Skeletal muscle tissue (tissue), 4 donors: ENCODE measurements around the gene MOV10. TPM values are rescaled to one million over a fixed set of nuclear protein-coding genes. Genes with fewer than 3 reads are reported as not detected.

ENCODE experiments used
- H3K27ac ChIP-seq: one replicate; pipeline ENCODE4 v1.7.0; 2013; ENCODE audit warnings: mild to moderate bottlenecking, low read depth, low read length, inconsistent platforms
- H3K27me3 ChIP-seq, 3 donors: one replicate each; pipeline ENCODE4 v1.7.0; 2013; ENCODE audit warnings: low read length in 3 of 3; ENCODE audit not compliant: control insufficient read depth in 3 of 3, insufficient read depth in 3 of 3
- H3K36me3 ChIP-seq, 3 donors: one replicate each; pipeline ENCODE4 v1.7.0; 2013; ENCODE audit warnings: low read length in 3 of 3; ENCODE audit not compliant: control insufficient read depth in 3 of 3, insufficient read depth in 3 of 3
- H3K4me1 ChIP-seq, 3 donors: one replicate each; pipeline ENCODE4 v1.7.0; 2013; ENCODE audit warnings: low read length in 3 of 3, mild to moderate bottlenecking in 3 of 3; ENCODE audit not compliant: control insufficient read depth in 3 of 3, insufficient read depth in 3 of 3
- H3K4me3 ChIP-seq, 3 donors: one replicate each; pipeline ENCODE4 v1.7.0; 2013; ENCODE audit warnings: low read length in 3 of 3
- H3K9ac ChIP-seq, 3 donors: one replicate each; pipeline ENCODE4 v1.7.0; 2013; ENCODE audit warnings: low read length in 3 of 3, mild to moderate bottlenecking in 3 of 3, moderate library complexity in 2 of 3, low read depth in 1 of 3
- H3K9me3 ChIP-seq, 3 donors: one replicate each; pipeline ENCODE4 v1.7.0; 2013; ENCODE audit warnings: low read length in 3 of 3; ENCODE audit not compliant: control insufficient read depth in 3 of 3
- total RNA-seq: library from RNA; depleted of rRNA; stranded (reverse); fragments of >200 nt; gene quantifications from one replicate; pipeline ENCODE4 v1.2.3, GENCODE V29; 2014
- donor health status: Osteomylitis.

Gene MOV10
- total RNA-seq, 1 donor from 2014 or later = 27.7 TPM

GRCh38 chr1:112687361-112687760, 12.9 kb downstream of the MOV10 start:
- Histone ChIP-seq H3K4me3 (no peak overlapping the region), H3K27ac (no peak overlapping the region), H3K9me3 (no peaks in the 10 kb centered on the region), H3K27me3 (no peaks in the 10 kb centered on the region), H3K4me1 (peaks cover 4 to 13% (median 6%) of the 10 kb centered on the region in 3 donors), H3K36me3 (peaks cover 7 to 20% (median 10%) of the 10 kb centered on the region in 3 donors), H3K9ac (no peak overlapping the region)

- H3K4me3 ChIP-seq = no peak overlapping the region
- peak overlapping the region; percentile 51 for H3K27ac ChIP-seq
- peaks cover 10 to 26% (median 16%) of the 10 kb centered on the region in 3 donors for H3K36me3 ChIP-seq
- peak overlapping the region in 2 of 3 donors; percentile 45 to 54 for H3K9ac ChIP-seq
- peaks cover 4 to 13% (median 6%) of the 10 kb centered on the region in 3 donors for H3K4me1 ChIP-seq
- H3K9me3 ChIP-seq = no peaks in the 10 kb centered on the region
- no peaks in the 10 kb centered on the region for H3K27me3 ChIP-seq
Measured at GRCh38 chr1:112687785-112688496, 13.5 kb downstream of the MOV10 start.

- H3K9me3 ChIP-seq = no peaks in the 10 kb centered on the region
- H3K36me3 ChIP-seq = peaks cover 12 to 32% (median 22%) of the 10 kb centered on the region in 3 donors
- H3K4me1 ChIP-seq = peaks cover 4 to 13% (median 6%) of the 10 kb centered on the region in 3 donors
- H3K9ac ChIP-seq = peak overlapping the region in 2 of 3 donors; percentile 40 to 45
- H3K27me3 ChIP-seq = no peaks in the 10 kb centered on the region
- peak overlapping the region; percentile 51 for H3K27ac ChIP-seq
- H3K4me3 ChIP-seq = no peak overlapping the region
Measured at GRCh38 chr1:112688781-112689193, 14.3 kb downstream of the MOV10 start.

- H3K27ac ChIP-seq = peak overlapping the region; percentile 51
- H3K36me3 ChIP-seq = peaks cover 17 to 36% (median 24%) of the 10 kb centered on the region in 3 donors
Measured at GRCh38 chr1:112689196-112689841, 14.9 kb downstream of the MOV10 start.

GRCh38 chr1:112689842-112690237, 15.4 kb downstream of the MOV10 start:
- H3K27me3 ChIP-seq = no peaks in the 10 kb centered on the region
- peaks cover 23 to 41% (median 24%) of the 10 kb centered on the region in 3 donors for H3K36me3 ChIP-seq
- H3K4me3 ChIP-seq = no peak overlapping the region
- H3K9ac ChIP-seq = no peak overlapping the region
- no peaks in the 10 kb centered on the region for H3K9me3 ChIP-seq
- peak overlapping the region; percentile 19 for H3K27ac ChIP-seq
- H3K4me1 ChIP-seq = peaks cover 4 to 13% (median 6%) of the 10 kb centered on the region in 3 donors

More at GRCh38 chr1:112689196-112689841, 14.9 kb downstream of the MOV10 start:
- Histone ChIP-seq H3K9ac (peak overlapping the region in 1 of 3 donors; percentile 40), H3K4me3 (no peak overlapping the region), H3K4me1 (peaks cover 4 to 13% (median 6%) of the 10 kb centered on the region in 3 donors), H3K27me3 (no peaks in the 10 kb centered on the region), H3K9me3 (no peaks in the 10 kb centered on the region)

GRCh38 chr1:112692681-112693080, 18.2 kb downstream of the MOV10 start:
- H3K4me1 ChIP-seq = peaks cover 4 to 13% (median 6%) of the 10 kb centered on the region in 3 donors
- H3K4me3 ChIP-seq = no peak overlapping the region
- H3K9ac ChIP-seq = no peak overlapping the region
- no peaks in the 10 kb centered on the region for H3K9me3 ChIP-seq
- H3K27ac ChIP-seq = no peak overlapping the region
- H3K27me3 ChIP-seq = no peaks in the 10 kb centered on the region
- peaks cover 32 to 56% (median 36%) of the 10 kb centered on the region in 3 donors for H3K36me3 ChIP-seq

GRCh38 chr1:112693821-112694220, 19.4 kb downstream of the MOV10 start:
- Histone ChIP-seq H3K9ac (no peak overlapping the region), H3K27ac (no peak overlapping the region), H3K27me3 (no peaks in the 10 kb centered on the region), H3K4me3 (no peak overlapping the region), H3K9me3 (no peaks in the 10 kb centered on the region), H3K4me1 (peaks cover 8 to 11% (median 10%) of the 10 kb centered on the region in 3 donors), H3K36me3 (peaks cover 39 to 63% (median 40%) of the 10 kb centered on the region in 3 donors)

- Histone ChIP-seq H3K36me3 (peaks cover 39 to 65% (median 40%) of the 10 kb centered on the region in 3 donors), H3K9me3 (no peaks in the 10 kb centered on the region), H3K4me1 (peaks cover 10 to 11% (median 11%) of the 10 kb centered on the region in 3 donors), H3K4me3 (no peak overlapping the region), H3K27me3 (no peaks in the 10 kb centered on the region), H3K27ac (no peak overlapping the region), H3K9ac (no peak overlapping the region)
Measured at GRCh38 chr1:112694363-112694929, 20.0 kb downstream of the MOV10 start.

- Histone ChIP-seq H3K27me3 (no peaks in the 10 kb centered on the region), H3K9ac (no peak overlapping the region), H3K4me3 (no peak overlapping the region), H3K4me1 (peaks cover 18 to 19% (median 19%) of the 10 kb centered on the region in 3 donors), H3K9me3 (no peaks in the 10 kb centered on the region), H3K27ac (no peak overlapping the region), H3K36me3 (peaks cover 39 to 63% (median 41%) of the 10 kb centered on the region in 3 donors)
Measured at GRCh38 chr1:112695276-112695675, 20.8 kb downstream of the MOV10 start.
